GM13977 (cell line): Measurements from ENCODE around the gene LSAMP.

ENCODE experiments used
- DNase-seq: peaks from one replicate; pipeline ENCODE4 v3.0.0; 2012; ENCODE audit warnings: low spot score
- CTCF ChIP-seq: IDR thresholded peaks from 2 replicates; pipeline ENCODE4 v1.5.1; 2012; ENCODE audit warnings: mild to moderate bottlenecking, control low read depth; ENCODE audit not compliant: insufficient read depth; ENCODE audit errors: extremely low read depth, missing control alignments
- in situ Hi-C: fragments of 300-500 bp; cut with MboI; formaldehyde crosslinking; loops from one replicate; pipeline ENCODE4 v1.12.0; 2022; ENCODE audit warnings: low sequenced_read_pairs, low pct_unique_long_range_greater_than_20kb, mixed read lengths, inconsistent platforms; ENCODE audit not compliant: unreplicated experiment

LSAMP gene

GRCh38 chr3:116190095-116190494, 255.2 kb downstream of the LSAMP start:
- DNase-seq: no peak
- no peak for TF ChIP-seq CTCF

GRCh38 chr3:116188231-116188785, 257.0 kb downstream of the LSAMP start:
- in situ Hi-C loops: no loop called here
- no peak for DNase-seq
- TF ChIP-seq CTCF: no peak

More at GRCh38 chr3:116190095-116190494, 255.2 kb downstream of the LSAMP start:
- in situ Hi-C loops: no loop called here

GRCh38 chr3:116186049-116186448, 259.2 kb downstream of the LSAMP start:
- DNase-seq: no peak
- in situ Hi-C loops: no loop called here
- TF ChIP-seq CTCF: no peak

- no peak for TF ChIP-seq CTCF
- in situ Hi-C loops: no loop called here
- no peak for DNase-seq
These were observed 264.1 kb downstream of the LSAMP start for GRCh38 chr3:116181159-116181558.

- no peak for TF ChIP-seq CTCF
- DNase-seq: no peak
- in situ Hi-C loops: no loop called here
These were observed 266.2 kb downstream of the LSAMP start for GRCh38 chr3:116179091-116179490.

GRCh38 chr3:116176974-116177555, 268.2 kb downstream of the LSAMP start:
- no peak for TF ChIP-seq CTCF
- DNase-seq: no peak
- in situ Hi-C loops: no loop called here

- DNase-seq: no peak
- no peak for TF ChIP-seq CTCF
- in situ Hi-C loops: no loop called here
These were observed 279.2 kb downstream of the LSAMP start for GRCh38 chr3:116166121-116166520.
